Heart left ventricle (tissue), 13 donors: ENCODE results near the gene SLC44A5.

Source experiments
- CTCF ChIP-seq, 12 donors: fragments of 200-600 bp; sonication (generic) in 4 of 12; IDR thresholded peaks; one replicate each; pipeline versions ENCODE4 v1.5.0 to v1.8.0; 2018 to 2022; ENCODE audit warnings: antibody characterized with exemption in 12 of 12, mild to moderate bottlenecking in 5 of 12
- POLR2A ChIP-seq, 2 donors: fragments of 450-650 bp; IDR thresholded peaks; one replicate each; pipeline ENCODE4 v1.6.1; 2017; ENCODE audit warnings: antibody characterized with exemption in 2 of 2, mild to moderate bottlenecking in 2 of 2, moderate library complexity in 2 of 2
- donor health status: ischemic (EF 13 %, LVEDD 7.1; RV severe dilation, severe dysfunction).
- donor health status: DM: no; HTN: yes; CAD: no.
- donor health status: DM: no; HTN: no; CAD: no.
- donor health status: ischemic (EF 25% LVEDD 6.9; RV normal size, moderate dysfunction).
- donor health status: ischemic (EF 25% LVEDD 5.7; RV mildly dilated, moderate dysfunction).
- donor health status: ischemic (EF 35%, LVEDD 5.7; RV mildly dilated, moderate dysfunction).
- donor health status: nonischemic (EF 11% LVEDD 7.7; RV severe dilation, severe dysfunction).
- donor health status: DM: yes; HTN: yes; CAD: no.
- donor health status: PGD.
- donor health status: ischemic (EF 29% LVEDD 5.4; RV normal size, mild dysfunction).
- donor health status: nonischemic (EF 23%, LVEDD 6.1; RV moderate dilation, normal function).

GRCh38 chr1:75588779-75589475 lies 22.0 kb downstream of the SLC44A5 start:
- TF ChIP-seq POLR2A (IDR thresholded peaks at IDR 0.05) (no peak), CTCF (IDR thresholded peaks at IDR 0.05) (no peak)
